Glutamatergic neuron (in vitro differentiated cells): Measurements from ENCODE around the gene TAF11L7. TPM values are rescaled to one million over a fixed set of nuclear protein-coding genes. Genes with fewer than 3 reads are reported as not detected.

Experiments used
- total RNA-seq: library from RNA; stranded (reverse); fragmentation: NEBNext Ultra II Directional; extraction: Animal tissue kit (Norgen Biotek cat#: 25700); gene quantifications from one replicate; pipeline ENCODE4 v1.2.1, GENCODE V29; 2021; ENCODE audit not compliant: unreplicated experiment

TAF11L7 gene
- total RNA-seq, 1 donor from 2014 or later, result 0.83 TPM

Other genes with a start within 250 kb of the TAF11L7 start
- gene TAF11L2, start 87.5 kb downstream of the TAF11L7 start, total RNA-seq, result not detected
- not detected for gene TAF11L3, start 67.4 kb downstream of the TAF11L7 start, total RNA-seq
- not detected for gene TAF11L4, start 64.0 kb downstream of the TAF11L7 start, total RNA-seq
- gene TAF11L5, start 60.5 kb downstream of the TAF11L7 start, total RNA-seq, result 0.83 TPM
- gene TAF11L6, start 57.1 kb downstream of the TAF11L7 start, total RNA-seq, result not detected
- gene TAF11L8, start 5.2 kb upstream of the TAF11L7 start, total RNA-seq, result not detected
- gene TAF11L9, start 8.6 kb upstream of the TAF11L7 start, total RNA-seq, result 0.83 TPM
- gene TAF11L10, start 12.1 kb upstream of the TAF11L7 start, total RNA-seq, result 0.83 TPM
- gene TAF11L11, start 18.4 kb upstream of the TAF11L7 start, total RNA-seq, result 3.7 TPM
- 2.4 TPM for gene TAF11L12, start 24.6 kb upstream of the TAF11L7 start, total RNA-seq
- gene TAF11L13, start 46.3 kb upstream of the TAF11L7 start, total RNA-seq, result 1.3 TPM
- not detected for gene TAF11L14, start 48.7 kb upstream of the TAF11L7 start, total RNA-seq